ENCODE results near the gene SEC62.

SEC62 gene

GRCh38 chr3:169996063-169996462, 29.5 kb downstream of the SEC62 start:
- no peak for DNase-seq (ENCODE audit: low spot score)
- TF ChIP-seq, protein P1, sequence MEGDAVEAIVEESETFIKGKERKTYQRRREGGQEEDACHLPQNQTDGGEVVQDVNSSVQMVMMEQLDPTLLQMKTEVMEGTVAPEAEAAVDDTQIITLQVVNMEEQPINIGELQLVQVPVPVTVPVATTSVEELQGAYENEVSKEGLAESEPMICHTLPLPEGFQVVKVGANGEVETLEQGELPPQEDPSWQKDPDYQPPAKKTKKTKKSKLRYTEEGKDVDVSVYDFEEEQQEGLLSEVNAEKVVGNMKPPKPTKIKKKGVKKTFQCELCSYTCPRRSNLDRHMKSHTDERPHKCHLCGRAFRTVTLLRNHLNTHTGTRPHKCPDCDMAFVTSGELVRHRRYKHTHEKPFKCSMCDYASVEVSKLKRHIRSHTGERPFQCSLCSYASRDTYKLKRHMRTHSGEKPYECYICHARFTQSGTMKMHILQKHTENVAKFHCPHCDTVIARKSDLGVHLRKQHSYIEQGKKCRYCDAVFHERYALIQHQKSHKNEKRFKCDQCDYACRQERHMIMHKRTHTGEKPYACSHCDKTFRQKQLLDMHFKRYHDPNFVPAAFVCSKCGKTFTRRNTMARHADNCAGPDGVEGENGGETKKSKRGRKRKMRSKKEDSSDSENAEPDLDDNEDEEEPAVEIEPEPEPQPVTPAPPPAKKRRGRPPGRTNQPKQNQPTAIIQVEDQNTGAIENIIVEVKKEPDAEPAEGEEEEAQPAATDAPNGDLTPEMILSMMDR (IDR thresholded peaks at IDR 0.05; ENCODE audit: borderline replicate concordance, control extremely low read depth, extremely low read depth, insufficient read depth, missing control alignments), result no peak
- in situ Hi-C loops (cut with MboI; ENCODE audit: low sequenced_read_pairs, unreplicated experiment), result no loop called here

GRCh38 chr3:169998668-169999131, 32.1 kb downstream of the SEC62 start:
- TF ChIP-seq, protein P1 (IDR thresholded peaks at IDR 0.05; ENCODE audit: borderline replicate concordance, control extremely low read depth, extremely low read depth, insufficient read depth, missing control alignments), result no peak
- in situ Hi-C loops (cut with MboI; ENCODE audit: low sequenced_read_pairs, unreplicated experiment), result no loop called here
- no peak for DNase-seq (ENCODE audit: low spot score)

DNA sequence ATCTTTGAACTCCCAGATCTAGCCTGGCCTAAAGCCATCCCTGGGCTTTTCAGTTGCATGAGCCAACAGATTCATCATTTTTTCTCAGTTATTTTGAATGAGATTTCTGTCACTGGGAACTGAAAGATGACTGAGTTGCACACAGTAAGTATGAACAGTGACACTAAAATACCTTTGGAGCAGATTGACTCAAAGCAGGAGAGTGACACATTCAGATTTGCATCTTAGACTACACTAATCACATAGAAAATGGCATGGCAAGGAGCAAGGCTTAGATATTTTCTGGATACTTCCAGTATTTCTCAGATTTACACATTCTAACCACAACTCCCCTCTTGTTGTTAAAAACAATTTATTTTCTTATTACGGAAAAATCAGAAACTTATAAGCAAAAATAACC, 32.8 kb downstream of the SEC62 start:
- in situ Hi-C loops (cut with MboI; ENCODE audit: low sequenced_read_pairs, unreplicated experiment), result no loop called here
- TF ChIP-seq, protein P1 (IDR thresholded peaks at IDR 0.05; ENCODE audit: borderline replicate concordance, control extremely low read depth, extremely low read depth, insufficient read depth, missing control alignments), result no peak
- peak; percentile 52 for DNase-seq (ENCODE audit: low spot score)

GRCh38 chr3:170000051-170000450, 33.4 kb downstream of the SEC62 start:
- TF ChIP-seq, protein P1 (IDR thresholded peaks at IDR 0.05; ENCODE audit: borderline replicate concordance, control extremely low read depth, extremely low read depth, insufficient read depth, missing control alignments), result no peak
- in situ Hi-C loops (cut with MboI; ENCODE audit: low sequenced_read_pairs, unreplicated experiment), result no loop called here
- DNase-seq (ENCODE audit: low spot score), result no peak

DNA sequence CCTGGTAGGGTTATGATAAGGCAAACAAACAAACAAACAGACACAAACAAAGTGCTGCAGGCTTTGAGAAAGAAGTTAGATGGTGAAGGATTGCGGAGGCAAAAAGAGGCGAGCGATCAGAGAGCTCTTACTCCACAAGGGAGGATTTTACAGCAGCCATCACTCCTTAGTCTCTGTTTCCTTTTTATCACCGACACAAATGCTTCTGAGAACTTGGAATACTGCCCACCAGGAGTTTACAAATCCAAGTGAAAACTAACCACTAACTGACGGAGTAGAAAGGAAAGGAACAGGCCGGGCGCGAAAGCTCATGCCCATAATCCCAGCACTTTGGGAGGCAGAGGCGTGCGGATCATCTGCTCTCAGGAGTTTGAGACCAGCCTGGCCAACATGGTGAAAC, 35.6 kb downstream of the SEC62 start:
- in situ Hi-C loops (cut with MboI; ENCODE audit: low sequenced_read_pairs, unreplicated experiment), result no loop called here
- TF ChIP-seq, protein P1 (IDR thresholded peaks at IDR 0.05; ENCODE audit: borderline replicate concordance, control extremely low read depth, extremely low read depth, insufficient read depth, missing control alignments), result no peak

GRCh38 chr3:170002879-170003278, 36.3 kb downstream of the SEC62 start:
- no peak for DNase-seq (ENCODE audit: low spot score)
- in situ Hi-C loops (cut with MboI; ENCODE audit: low sequenced_read_pairs, unreplicated experiment), result no loop called here

More for the DNA sequence above, 35.6 kb downstream of the SEC62 start:
- DNase-seq (ENCODE audit: low spot score), result no peak

More at GRCh38 chr3:170002879-170003278, 36.3 kb downstream of the SEC62 start:
- TF ChIP-seq, protein P1 (IDR thresholded peaks at IDR 0.05; ENCODE audit: borderline replicate concordance, control extremely low read depth, extremely low read depth, insufficient read depth, missing control alignments), result no peak
